Measurements from ENCODE around the gene RPUSD1.

RPUSD1 gene

DNA sequence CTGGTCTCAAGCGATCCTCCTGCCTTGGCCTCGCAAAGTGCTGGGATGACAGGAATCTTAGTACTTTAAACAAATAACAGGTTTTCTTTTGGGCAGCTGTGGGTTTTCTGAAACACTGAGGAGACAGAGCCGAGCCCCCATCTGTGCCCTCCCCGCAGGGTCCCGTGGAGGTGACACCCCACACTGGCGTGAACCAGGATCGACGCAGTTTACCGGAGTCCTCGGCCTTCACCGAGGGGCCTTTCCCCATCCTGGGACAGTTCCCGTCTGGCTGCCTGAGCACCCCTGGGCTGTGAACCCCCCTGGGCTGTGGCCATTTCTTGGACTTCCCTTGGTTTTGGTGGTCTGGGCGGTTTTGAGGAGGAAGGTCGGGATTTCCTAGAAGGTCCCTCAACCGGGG is 27.7 kb upstream of the RPUSD1 start:
- ATAC-seq: no peak
- TF ChIP-seq ZNF565 (CRISPR knock-in tag; conservative IDR thresholded peaks at IDR 0.05; ENCODE audit: low read depth) (no peak), ISL1 (CRISPR knock-in tag; IDR thresholded peaks at IDR 0.05) (no peak), ZFP30 (CRISPR knock-in tag; IDR thresholded peaks at IDR 0.05) (no peak), TOX (CRISPR knock-in tag; IDR thresholded peaks at IDR 0.05; ENCODE audit: borderline replicate concordance) (no peak), CSDC2 (CRISPR knock-in tag; IDR thresholded peaks at IDR 0.05) (no peak), OSR1 (CRISPR knock-in tag; IDR thresholded peaks at IDR 0.05) (no peak), ZNF70 (CRISPR knock-in tag; IDR thresholded peaks at IDR 0.05) (no peak), BACH2 (CRISPR knock-in tag; IDR thresholded peaks at IDR 0.05; ENCODE audit: borderline replicate concordance) (no peak), GLIS3 (CRISPR knock-in tag; IDR thresholded peaks at IDR 0.05) (no peak), SNAI2 (CRISPR knock-in tag; IDR thresholded peaks at IDR 0.05) (no peak), ZFP3 (CRISPR knock-in tag; IDR thresholded peaks at IDR 0.05) (no peak), TCF4 (CRISPR knock-in tag; IDR thresholded peaks at IDR 0.05; ENCODE audit: borderline replicate concordance) (no peak), ARNTL (CRISPR knock-in tag; IDR thresholded peaks at IDR 0.05; ENCODE audit: borderline replicate concordance, low read depth) (no peak), ZNF8 (CRISPR knock-in tag; IDR thresholded peaks at IDR 0.05) (no peak), ESRRG (CRISPR knock-in tag; IDR thresholded peaks at IDR 0.05) (no peak)
- TF ChIP-seq, protein P1, sequence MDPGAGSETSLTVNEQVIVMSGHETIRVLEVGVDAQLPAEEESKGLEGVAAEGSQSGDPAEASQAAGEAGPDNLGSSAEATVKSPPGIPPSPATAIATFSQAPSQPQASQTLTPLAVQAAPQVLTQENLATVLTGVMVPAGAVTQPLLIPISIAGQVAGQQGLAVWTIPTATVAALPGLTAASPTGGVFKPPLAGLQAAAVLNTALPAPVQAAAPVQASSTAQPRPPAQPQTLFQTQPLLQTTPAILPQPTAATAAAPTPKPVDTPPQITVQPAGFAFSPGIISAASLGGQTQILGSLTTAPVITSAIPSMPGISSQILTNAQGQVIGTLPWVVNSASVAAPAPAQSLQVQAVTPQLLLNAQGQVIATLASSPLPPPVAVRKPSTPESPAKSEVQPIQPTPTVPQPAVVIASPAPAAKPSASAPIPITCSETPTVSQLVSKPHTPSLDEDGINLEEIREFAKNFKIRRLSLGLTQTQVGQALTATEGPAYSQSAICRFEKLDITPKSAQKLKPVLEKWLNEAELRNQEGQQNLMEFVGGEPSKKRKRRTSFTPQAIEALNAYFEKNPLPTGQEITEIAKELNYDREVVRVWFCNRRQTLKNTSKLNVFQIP (CRISPR knock-in tag; IDR thresholded peaks at IDR 0.05; ENCODE audit: borderline replicate concordance, low read depth): no peak
- TF ChIP-seq, protein P2, sequence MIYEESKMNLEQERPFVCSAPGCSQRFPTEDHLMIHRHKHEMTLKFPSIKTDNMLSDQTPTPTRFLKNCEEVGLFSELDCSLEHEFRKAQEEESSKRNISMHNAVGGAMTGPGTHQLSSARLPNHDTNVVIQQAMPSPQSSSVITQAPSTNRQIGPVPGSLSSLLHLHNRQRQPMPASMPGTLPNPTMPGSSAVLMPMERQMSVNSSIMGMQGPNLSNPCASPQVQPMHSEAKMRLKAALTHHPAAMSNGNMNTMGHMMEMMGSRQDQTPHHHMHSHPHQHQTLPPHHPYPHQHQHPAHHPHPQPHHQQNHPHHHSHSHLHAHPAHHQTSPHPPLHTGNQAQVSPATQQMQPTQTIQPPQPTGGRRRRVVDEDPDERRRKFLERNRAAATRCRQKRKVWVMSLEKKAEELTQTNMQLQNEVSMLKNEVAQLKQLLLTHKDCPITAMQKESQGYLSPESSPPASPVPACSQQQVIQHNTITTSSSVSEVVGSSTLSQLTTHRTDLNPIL (CRISPR knock-in tag; IDR thresholded peaks at IDR 0.05; ENCODE audit: low read depth): no peak
- TF ChIP-seq, protein P3, sequence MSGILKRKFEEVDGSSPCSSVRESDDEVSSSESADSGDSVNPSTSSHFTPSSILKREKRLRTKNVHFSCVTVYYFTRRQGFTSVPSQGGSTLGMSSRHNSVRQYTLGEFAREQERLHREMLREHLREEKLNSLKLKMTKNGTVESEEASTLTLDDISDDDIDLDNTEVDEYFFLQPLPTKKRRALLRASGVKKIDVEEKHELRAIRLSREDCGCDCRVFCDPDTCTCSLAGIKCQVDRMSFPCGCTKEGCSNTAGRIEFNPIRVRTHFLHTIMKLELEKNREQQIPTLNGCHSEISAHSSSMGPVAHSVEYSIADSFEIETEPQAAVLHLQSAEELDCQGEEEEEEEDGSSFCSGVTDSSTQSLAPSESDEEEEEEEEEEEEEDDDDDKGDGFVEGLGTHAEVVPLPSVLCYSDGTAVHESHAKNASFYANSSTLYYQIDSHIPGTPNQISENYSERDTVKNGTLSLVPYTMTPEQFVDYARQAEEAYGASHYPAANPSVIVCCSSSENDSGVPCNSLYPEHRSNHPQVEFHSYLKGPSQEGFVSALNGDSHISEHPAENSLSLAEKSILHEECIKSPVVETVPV (CRISPR knock-in tag; IDR thresholded peaks at IDR 0.05): no peak
- TF ChIP-seq, protein P4, sequence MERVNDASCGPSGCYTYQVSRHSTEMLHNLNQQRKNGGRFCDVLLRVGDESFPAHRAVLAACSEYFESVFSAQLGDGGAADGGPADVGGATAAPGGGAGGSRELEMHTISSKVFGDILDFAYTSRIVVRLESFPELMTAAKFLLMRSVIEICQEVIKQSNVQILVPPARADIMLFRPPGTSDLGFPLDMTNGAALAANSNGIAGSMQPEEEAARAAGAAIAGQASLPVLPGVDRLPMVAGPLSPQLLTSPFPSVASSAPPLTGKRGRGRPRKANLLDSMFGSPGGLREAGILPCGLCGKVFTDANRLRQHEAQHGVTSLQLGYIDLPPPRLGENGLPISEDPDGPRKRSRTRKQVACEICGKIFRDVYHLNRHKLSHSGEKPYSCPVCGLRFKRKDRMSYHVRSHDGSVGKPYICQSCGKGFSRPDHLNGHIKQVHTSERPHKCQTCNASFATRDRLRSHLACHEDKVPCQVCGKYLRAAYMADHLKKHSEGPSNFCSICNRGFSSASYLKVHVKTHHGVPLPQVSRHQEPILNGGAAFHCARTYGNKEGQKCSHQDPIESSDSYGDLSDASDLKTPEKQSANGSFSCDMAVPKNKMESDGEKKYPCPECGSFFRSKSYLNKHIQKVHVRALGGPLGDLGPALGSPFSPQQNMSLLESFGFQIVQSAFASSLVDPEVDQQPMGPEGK (CRISPR knock-in tag; IDR thresholded peaks at IDR 0.05; ENCODE audit: borderline replicate concordance): no peak
- TF ChIP-seq, protein P5, sequence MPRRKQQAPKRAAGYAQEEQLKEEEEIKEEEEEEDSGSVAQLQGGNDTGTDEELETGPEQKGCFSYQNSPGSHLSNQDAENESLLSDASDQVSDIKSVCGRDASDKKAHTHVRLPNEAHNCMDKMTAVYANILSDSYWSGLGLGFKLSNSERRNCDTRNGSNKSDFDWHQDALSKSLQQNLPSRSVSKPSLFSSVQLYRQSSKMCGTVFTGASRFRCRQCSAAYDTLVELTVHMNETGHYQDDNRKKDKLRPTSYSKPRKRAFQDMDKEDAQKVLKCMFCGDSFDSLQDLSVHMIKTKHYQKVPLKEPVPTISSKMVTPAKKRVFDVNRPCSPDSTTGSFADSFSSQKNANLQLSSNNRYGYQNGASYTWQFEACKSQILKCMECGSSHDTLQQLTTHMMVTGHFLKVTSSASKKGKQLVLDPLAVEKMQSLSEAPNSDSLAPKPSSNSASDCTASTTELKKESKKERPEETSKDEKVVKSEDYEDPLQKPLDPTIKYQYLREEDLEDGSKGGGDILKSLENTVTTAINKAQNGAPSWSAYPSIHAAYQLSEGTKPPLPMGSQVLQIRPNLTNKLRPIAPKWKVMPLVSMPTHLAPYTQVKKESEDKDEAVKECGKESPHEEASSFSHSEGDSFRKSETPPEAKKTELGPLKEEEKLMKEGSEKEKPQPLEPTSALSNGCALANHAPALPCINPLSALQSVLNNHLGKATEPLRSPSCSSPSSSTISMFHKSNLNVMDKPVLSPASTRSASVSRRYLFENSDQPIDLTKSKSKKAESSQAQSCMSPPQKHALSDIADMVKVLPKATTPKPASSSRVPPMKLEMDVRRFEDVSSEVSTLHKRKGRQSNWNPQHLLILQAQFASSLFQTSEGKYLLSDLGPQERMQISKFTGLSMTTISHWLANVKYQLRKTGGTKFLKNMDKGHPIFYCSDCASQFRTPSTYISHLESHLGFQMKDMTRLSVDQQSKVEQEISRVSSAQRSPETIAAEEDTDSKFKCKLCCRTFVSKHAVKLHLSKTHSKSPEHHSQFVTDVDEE (CRISPR knock-in tag; IDR thresholded peaks at IDR 0.05): no peak

DNA sequence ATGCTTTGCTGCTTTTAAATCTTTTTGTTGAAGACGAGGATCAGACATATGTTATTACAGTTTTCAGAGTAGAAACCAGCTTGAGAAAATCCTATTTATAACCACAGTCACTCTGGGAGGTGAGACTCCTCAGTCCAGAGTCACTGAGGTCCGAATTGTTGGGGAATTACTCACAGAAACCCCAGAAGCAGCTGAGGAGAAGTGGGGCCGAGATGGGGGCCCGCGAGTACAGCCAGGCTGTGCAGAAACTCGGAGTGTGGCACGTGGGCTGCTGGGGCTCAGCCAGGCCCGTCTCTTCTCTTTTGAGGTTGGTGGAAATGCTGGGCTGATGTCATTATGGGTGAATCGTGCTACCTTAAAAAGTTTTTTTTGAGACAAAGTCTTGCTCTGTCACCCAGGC is 26.8 kb upstream of the RPUSD1 start:
- ATAC-seq: no peak; the same call in 2 of the 3 replicates
- TF ChIP-seq PPARA (CRISPR knock-in tag; IDR thresholded peaks at IDR 0.05; ENCODE audit: borderline replicate concordance): no peak
- TF ChIP-seq, protein P2 (CRISPR knock-in tag; IDR thresholded peaks at IDR 0.05; ENCODE audit: low read depth): no peak
- no peak for TF ChIP-seq ZNF8 (CRISPR knock-in tag; IDR thresholded peaks at IDR 0.05)
- TF ChIP-seq, protein P3 (CRISPR knock-in tag; IDR thresholded peaks at IDR 0.05): no peak

Data from SK-N-SH treated with all-trans-retinoic acid at 6 μM for 48 hours (cell line).